EH (cell line): Measurements from ENCODE around the gene NBDY.

Experiments
- DNase-seq: peaks from one replicate; pipeline ENCODE4 v3.0.0-alpha.2; 2015; ENCODE audit warnings: low read depth

NBDY gene

DNA sequence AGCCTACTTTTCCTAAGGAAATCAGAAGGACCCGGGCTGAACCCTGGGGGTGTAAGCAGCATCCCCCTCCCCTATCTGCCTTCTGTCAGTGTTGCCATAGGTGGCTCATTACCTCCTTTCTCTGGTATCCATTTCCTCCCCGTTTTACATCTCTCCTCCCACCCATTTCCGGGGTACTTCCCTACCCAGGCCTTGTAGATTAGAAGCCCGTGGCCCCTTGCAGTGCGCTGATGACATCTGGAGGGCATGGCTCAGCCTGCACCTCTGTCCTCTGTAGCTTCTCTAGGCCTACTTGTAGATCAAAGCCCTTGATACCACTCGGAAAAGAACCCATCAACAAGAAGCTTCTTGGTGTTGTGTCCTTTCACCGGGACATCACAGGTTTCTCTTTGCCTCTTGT lies 71.8 kb downstream of the NBDY start:
- no peak for DNase-seq

DNA sequence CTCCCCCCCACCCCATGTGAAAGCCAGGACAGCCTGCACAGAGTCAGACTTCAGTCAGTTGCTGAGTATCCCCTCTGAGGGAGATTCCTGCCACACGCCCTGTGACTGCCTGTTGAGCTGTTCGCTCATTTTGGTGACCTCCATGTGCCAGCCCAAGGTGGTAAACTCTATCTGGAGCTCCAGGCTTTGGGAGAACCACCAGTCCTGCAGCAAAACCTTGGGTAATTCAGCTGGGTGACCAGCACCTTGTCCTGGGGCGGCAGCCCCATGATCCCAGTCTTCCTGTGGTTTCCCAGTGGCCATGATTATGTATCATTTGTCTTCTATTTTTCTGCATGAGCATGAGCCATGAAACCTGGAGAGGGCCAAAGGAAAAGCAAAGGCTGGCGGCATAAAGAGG lies 73.4 kb downstream of the NBDY start:
- DNase-seq, result no peak

DNA sequence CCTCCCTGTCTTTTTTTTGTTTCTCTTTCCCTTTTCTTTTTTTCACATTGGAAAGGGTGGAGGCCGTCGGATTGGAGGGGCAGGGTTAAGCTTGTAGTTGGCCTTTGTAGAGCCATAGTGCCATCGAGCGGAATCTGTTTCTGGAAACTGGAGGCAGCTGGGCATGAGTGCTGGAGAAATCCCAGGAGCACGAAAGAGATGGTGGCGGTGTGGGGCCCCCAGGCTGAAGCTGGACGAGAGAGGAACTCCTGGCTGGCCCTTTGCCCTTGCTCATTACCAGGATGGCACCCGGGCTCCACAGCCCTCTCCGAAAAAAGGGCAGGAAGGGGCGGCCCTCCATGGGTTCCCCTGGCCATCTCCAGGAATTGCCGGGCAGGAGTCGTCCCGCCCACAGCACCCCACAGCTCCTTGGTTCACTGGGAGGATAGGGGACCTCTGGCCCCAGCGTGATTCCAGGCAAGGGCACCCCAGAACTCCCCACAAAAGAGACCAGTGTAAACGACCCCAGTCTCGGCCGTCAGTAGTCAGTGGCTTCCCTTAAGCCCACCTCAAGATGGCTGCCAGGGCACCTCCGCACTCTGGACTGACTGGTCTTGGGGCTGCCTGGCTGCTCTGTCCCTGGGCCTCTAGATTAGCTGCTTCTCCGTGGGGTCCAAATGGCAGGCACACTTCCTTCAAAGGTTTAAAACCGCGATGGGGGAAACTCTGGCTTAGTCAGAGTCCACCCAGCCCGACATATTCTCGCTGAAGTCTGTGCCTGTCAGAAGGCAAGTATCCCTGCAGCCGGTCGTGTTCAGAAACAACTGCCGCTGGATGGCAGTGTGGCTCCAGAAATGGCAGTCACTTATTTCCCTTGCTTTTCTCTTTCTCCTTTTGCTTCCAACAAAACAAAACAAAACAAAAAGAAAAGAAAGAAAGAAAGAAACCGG lies 74.1 kb downstream of the NBDY start:
- peak; percentile 51 for DNase-seq

DNA sequence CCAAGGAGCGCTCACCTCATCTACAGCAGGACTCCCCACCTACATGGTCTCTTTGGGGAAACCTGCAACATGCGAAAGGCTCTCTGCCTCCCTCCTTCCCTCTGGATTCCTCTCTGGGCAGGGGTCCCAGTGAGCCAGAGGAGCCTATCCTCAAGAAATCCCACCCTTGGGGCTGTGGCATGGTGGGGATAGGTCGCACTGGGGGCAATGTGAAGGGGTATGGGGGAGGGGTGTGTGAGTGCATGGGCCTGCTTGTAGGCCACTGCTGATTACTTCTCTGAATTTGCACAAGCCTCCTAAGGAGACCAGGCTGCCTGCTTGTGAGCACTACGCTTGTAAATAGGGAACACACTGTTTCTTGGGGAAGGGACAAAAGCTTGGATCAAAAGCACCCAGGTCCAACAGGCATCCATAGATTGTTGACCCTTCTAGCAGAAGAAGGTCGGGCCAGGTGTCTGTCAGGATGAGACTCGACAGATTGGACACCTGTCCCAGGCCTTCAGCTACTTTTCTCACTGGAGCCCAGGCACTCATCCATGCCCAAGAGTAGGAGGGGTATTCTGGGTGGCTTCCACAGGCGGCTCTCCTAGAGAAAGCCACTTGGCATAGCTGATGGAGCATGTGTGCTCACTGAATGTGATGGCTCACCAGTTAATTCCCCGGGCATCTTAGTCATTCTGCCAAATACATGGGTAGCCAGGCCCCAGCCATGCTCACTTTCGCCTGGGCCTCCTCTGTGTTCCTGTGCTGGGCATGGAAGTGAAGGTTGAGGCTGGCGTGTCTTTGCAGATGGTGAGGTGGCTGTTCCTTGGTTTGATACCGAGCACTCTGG lies 75.0 kb downstream of the NBDY start:
- DNase-seq, result no peak

DNA sequence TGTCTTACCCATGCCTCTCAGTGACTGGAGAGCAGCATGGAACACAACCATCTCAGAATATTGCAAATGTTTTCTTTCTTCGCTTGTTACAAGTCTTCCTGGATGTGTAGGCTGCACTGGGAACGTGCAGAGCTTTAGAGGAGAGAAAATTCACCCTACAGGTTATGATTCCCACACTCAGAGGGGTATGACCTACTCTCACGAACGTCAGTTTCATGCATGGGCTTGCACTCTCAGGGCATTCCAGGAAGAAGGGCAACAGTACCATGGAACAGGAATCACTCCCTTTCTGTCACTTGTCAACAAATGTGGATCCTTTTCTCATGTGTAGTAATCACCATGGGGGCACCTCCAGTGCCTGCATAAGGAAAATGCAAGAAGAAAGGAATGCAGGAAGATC lies 75.8 kb downstream of the NBDY start:
- no peak for DNase-seq

DNA sequence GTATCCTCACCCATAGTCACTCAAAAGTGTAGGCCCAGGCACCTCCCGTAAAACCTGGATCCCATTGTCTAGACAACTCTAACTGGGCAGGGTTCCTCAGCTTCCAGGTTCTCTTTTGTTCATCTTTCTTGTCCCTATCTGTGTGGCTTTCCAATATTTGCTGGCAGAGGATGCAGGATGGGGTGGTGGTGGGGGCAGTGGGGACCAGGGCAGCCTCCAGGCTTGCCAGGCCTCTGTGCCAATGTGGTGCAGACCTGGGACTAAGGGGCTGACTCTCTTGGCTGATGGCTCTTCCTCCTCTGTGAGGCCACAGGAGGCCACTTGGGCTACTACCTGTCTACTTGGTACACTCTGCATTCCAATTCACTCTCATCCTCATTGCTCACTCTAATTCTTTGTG lies 76.4 kb downstream of the NBDY start:
- no peak for DNase-seq

DNA sequence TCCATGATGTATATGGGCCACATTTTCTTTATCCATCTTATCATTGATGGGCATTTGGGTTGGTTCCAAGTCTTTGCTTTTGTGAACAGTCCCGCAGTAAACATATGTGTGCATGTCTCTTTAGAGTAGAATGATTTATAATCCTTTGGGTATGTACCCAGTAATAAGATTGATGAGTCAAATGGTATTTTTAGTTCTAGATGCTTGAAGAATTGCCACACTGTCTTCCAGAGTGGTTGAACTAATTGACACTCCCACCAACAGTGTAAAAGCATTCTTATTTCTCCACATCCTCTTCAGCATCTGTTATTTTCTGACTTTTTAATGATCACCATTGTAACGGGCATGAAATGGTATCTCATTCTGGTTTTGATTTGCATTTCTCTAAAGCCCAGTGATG lies 77.1 kb downstream of the NBDY start:
- DNase-seq, result peak; percentile 52

DNA sequence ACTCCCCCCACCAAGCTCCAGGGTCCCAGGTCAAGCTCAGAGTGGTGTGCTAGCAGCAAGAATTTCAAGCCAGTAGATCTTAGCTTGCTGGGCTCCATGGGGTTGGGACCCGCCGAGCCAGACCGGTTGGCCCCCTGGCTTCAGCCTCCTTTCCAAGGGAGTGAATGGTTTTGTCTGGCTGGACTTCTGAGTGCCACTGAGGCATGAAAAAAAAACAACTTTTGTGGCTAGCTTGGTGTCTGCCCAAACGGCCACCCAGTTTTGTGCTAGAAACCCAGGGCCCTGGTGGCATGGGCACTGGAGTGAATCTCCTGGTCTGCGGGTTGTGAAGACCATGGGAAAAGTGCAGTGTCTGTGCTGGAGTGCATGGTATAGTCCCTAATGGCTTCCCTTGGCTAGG lies 82.6 kb downstream of the NBDY start:
- no peak for DNase-seq

DNA sequence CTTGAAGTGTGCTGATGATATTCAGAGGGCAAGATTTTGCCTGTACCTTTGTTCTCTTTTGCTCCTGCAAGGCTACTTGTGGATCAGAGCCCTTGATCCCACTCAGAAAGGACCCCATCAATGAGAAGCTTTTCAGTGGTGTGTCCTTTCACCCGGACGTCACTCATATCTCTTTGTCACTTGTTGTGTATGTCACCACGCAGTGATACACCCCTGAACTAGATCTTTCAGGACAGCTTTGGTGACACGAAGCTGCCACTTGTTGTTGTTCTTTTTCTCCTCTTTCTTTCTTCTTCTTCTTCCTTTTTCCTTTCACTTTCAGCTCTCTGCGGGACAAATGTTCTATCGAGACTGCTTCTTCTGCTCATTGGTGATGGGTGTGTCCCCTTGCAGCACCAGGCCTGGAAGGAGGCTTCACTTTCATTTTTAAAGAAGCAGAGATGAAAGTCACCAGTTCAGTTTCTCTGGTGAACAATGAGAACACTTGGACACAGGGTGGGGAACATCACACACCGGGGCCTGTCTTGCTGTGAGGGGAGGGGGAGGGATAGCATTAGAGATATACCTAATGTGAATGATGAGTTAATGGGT lies 83.6 kb downstream of the NBDY start:
- peak; percentile 31 for DNase-seq

DNA sequence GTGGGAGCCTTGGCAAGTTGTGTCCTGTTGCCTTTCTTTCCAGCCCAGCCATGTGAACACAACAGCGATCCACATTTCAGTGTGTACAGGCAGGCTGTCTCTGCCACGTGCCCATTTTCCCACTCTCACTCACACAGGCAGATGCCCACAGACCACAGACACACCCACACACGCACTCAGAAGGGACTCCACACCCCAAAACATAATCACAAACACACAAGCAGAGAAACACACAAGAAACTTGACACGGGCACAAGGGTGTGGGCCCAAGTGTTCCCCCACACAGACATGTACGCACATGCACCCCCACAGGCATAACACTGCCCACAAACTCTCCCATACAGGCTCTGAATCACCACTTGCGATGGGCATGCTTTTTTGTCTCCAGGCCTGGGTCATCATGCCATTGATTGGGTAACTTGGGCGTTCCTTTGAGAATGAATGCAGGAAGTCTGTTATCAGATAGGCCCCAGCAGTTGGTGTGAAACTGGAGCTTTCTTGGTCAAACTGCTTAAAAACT lies 84.3 kb downstream of the NBDY start:
- peak; percentile 66 for DNase-seq

DNA sequence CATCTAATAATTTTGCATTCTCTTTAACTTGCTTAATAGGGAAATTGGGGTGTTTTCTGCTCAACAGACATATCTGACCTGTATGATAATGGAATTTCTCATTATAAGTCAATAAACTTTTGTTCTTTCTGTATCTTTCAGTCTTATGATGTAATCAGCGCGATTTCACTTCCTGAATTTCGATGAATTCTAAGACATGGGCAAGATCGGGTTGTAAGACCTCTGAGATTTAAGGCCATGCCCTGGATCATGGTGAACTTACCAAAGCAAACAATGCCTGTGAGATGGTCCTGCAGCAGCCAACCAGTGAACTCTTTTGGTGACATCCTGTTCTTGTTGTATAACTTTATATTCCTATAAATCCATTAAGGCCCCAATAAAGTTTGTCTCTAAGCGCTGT lies 88.1 kb downstream of the NBDY start:
- DNase-seq, result no peak

DNA sequence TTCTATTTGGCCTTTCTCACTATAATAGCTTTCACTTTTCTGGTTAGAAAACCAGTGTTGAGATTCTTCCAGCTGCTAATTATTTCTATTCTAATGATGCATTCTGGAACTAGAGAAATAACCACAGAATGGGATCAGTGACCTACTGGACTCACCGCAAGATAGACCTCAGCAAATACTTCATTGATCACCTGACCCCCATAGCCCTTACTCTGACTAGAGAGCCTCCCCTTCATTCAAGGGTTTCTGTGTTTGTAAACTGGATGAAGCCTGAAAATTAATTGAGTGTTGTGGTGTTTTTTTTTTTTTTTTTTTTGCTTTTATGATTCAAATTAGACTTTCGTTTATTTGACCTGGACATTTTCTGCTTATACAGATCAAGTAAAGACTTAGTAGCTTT lies 97.0 kb downstream of the NBDY start:
- no peak for DNase-seq

DNA sequence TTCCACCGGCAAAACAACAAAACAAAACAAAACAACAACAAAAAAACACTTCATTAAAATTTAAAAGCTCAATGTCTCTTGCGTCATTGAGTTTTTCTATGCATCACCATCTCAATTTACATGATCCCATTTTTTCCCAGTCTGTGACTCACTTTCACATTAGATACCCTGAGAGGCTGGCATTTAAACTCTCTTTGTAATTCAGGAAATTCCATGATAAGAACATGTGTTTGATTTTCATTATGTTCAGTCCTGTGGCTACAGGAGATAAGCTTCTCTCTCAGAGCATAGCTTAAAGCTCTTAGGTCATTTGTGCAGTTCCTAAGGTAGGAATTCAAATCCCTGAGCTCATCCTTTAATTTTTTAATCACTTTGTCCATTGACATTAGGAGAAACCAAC lies 104.6 kb downstream of the NBDY start:
- no peak for DNase-seq

DNA sequence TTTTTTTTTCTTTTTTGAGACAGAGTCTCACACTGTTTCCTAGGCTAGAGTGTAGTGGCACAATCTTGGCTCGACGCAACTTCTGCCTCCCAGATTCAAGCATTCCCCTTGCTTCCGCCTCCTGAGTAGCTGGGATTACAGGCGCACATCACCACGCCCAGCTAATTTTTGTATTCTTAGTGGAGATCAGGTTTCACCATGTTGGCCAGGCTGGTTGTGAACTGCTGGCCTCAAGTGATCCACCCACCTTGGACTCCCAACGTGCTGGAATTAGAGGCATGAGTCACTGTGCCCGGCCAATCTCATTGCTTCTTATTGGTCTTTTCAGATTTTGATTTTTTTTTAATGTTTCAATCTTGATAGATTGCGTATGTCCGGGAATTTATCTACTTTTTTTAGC lies 124.4 kb downstream of the NBDY start:
- no peak for DNase-seq

DNA sequence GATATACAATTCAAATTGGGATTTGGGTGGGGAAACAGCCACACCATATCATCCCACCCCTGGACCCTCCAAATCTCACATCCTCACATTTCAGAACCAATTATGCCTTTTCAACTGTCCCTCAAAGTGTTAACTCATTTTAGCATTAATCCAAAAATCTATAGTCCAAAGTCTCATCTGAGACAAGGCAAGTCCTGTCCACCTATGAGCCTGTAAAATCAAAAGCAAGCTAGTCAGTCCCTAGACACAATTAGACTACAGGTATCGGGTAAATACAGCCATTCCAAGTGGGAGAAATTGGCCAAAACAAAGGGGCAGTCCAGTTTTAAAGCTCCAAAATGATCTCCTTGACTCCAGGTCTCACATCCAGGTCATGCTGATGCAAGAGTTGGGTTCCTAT lies 128.0 kb downstream of the NBDY start:
- DNase-seq, result no peak

DNA sequence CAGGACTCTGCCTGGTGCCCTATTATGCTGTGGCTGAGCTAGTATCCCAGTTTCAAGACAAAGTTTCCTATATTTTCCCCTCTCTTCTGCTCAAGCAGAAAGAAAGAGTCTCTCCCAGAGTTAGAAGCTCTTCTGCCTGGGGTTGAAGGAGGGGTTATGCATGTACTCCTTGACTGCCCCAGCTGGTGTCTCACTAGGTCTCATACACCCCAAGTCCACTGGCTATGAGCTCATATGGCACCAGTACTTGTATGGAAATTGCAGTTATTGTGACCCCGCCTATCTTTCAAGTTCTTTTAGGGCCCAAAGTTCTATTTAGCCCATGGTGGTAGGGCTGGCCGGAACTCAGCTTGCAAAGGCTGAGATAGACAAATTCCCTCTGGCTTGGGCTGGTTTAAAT lies 131.8 kb downstream of the NBDY start:
- no peak for DNase-seq
